Sigmoid colon (tissue), 7 donors: Measurements from ENCODE around the gene MOV10L1. TPM values are rescaled to one million over a fixed set of nuclear protein-coding genes. Genes with fewer than 3 reads are reported as not detected.
A peak's percentile ranks its signal among the peaks of the same experiment; 100 is the strongest.

Experiments
- DNase-seq: peaks from one replicate; pipeline ENCODE4 v3.0.0-alpha.2; 2019
- H3K27ac ChIP-seq, 4 donors: fragments of 200-600 bp; sonication (generic); one replicate each; pipeline ENCODE4 v1.5.1; 2016 to 2019; ENCODE audit warnings: mild to moderate bottlenecking in 1 of 4
- H3K27me3 ChIP-seq, 3 donors: fragments of 200-600 bp; sonication (generic); one replicate each; pipeline ENCODE4 v1.5.1; 2019; ENCODE audit warnings: mild to moderate bottlenecking in 1 of 3
- H3K36me3 ChIP-seq, 4 donors: fragments of 200-600 bp; sonication (generic); one replicate each; pipeline ENCODE4 v1.5.1; 2016 to 2019
- H3K4me1 ChIP-seq, 4 donors: fragments of 200-600 bp; sonication (generic); one replicate each; pipeline ENCODE4 v1.5.1; 2017 to 2019
- H3K4me3 ChIP-seq, 4 donors: fragments of 200-600 bp; sonication (generic); one replicate each; pipeline ENCODE4 v1.5.1; 2017 to 2019; ENCODE audit warnings: mild to moderate bottlenecking in 2 of 4, moderate library complexity in 1 of 4
- H3K9me3 ChIP-seq, 4 donors: fragments of 200-600 bp in 3 of 4; sonication (generic) in 3 of 4; one replicate each; pipeline versions ENCODE4 v1.5.1 to v1.6.1; 2013 to 2019
- CTCF ChIP-seq, 4 experiments: fragments of 450-650 bp in 3 of 4; fragments of 200-600 bp in 1 of 4; IDR thresholded peaks; one replicate each; pipeline ENCODE4 v1.5.1; 2016 to 2019; ENCODE audit warnings: antibody characterized with exemption in 4 of 4, mild to moderate bottlenecking in 3 of 4, moderate library complexity in 2 of 4
- EP300 ChIP-seq, 4 donors: sonication (generic); formaldehyde crosslinking; IDR thresholded peaks; one replicate each; pipeline ENCODE4 v1.6.1; 2017; ENCODE audit warnings: antibody characterized with exemption in 4 of 4
- POLR2A ChIP-seq, 2 donors: fragments of 450-650 bp; IDR thresholded peaks; one replicate each; pipeline ENCODE4 v1.6.1; 2016; ENCODE audit warnings: antibody characterized with exemption in 2 of 2, mild to moderate bottlenecking in 2 of 2, moderate library complexity in 2 of 2
- POLR2AphosphoS5 ChIP-seq, 4 donors: sonication (generic); formaldehyde crosslinking; IDR thresholded peaks; one replicate each; pipeline ENCODE4 v1.6.1; 2017; ENCODE audit warnings: antibody characterized with exemption in 4 of 4
- WGBS, 2 donors: extraction: QIAGEN DNeasy Blood & Tissue Kit; methylation state at CpG; one replicate each; pipeline ENCODE4 v1.1.7; 2013; 5-methylcytosine and 5-hydroxymethylcytosine counted together
- intact Hi-C: fragments of 100-400 bp; cut with DNase I; formaldehyde crosslinking; loops from one replicate; pipeline ENCODE4 v1.15.1; 2023
- polyA plus RNA-seq, 3 donors: library from polyadenylated mRNA; stranded (reverse); fragments of 200-250 nt; gene quantifications; one replicate each; pipeline ENCODE4 v1.2.3, GENCODE V29; 2013
- total RNA-seq, 4 donors: library from RNA; depleted of rRNA; stranded (reverse); fragments of >200 nt; gene quantifications; one replicate each; pipeline ENCODE4 v1.1.0, GENCODE V29; 2016
- donor health status: healthy with polysubstance abuse.
- donor health status: Bipolar disorder and iron deficiency.
- donor health status: healthy.

MOV10L1 gene
- total and polyA plus RNA-seq, 7 donors: 0.47 to 5.6 (median 1.8) TPM; not detected in 2

- no peaks in the 10 kb centered on the region for H3K9me3 ChIP-seq
- no peaks in the 10 kb centered on the region for H3K36me3 ChIP-seq
- intact Hi-C loops: no loop called here
- no peak overlapping the region for H3K27ac ChIP-seq
- peaks cover 0 to 14% (median 11%) of the 10 kb centered on the region in 4 donors for H3K4me1 ChIP-seq
- H3K27me3 ChIP-seq: peaks cover 8 to 45% (median 33%) of the 10 kb centered on the region in 3 donors
- no peak for DNase-seq
- 16 to 33% methylated on average over 31 of the region's 31 CpGs for WGBS, 2 donors
- H3K4me3 ChIP-seq: peak overlapping the region in 2 of 4 donors; percentile 21 to 35
- TF ChIP-seq POLR2AphosphoS5 (IDR thresholded peaks at IDR 0.05): no peak
- no peak for TF ChIP-seq CTCF (IDR thresholded peaks at IDR 0.05)
- no peak for TF ChIP-seq EP300 (IDR thresholded peaks at IDR 0.05)
- TF ChIP-seq POLR2A (IDR thresholded peaks at IDR 0.05): no peak
Observed at GRCh38 chr22:50058906-50059880, 30.6 kb upstream of the MOV10L1 start.

GRCh38 chr22:50059881-50060262 lies 29.9 kb upstream of the MOV10L1 start:
- no peak for TF ChIP-seq POLR2AphosphoS5 (IDR thresholded peaks at IDR 0.05)
- no peak for TF ChIP-seq EP300 (IDR thresholded peaks at IDR 0.05)
- no peak for TF ChIP-seq CTCF (IDR thresholded peaks at IDR 0.05)
- TF ChIP-seq POLR2A (IDR thresholded peaks at IDR 0.05): no peak
- Histone ChIP-seq H3K4me1 (peaks cover 0 to 14% (median 11%) of the 10 kb centered on the region in 4 donors), H3K27me3 (peaks cover 8 to 45% (median 33%) of the 10 kb centered on the region in 3 donors), H3K4me3 (no peak overlapping the region), H3K27ac (no peak overlapping the region), H3K36me3 (no peaks in the 10 kb centered on the region), H3K9me3 (no peaks in the 10 kb centered on the region)
- 66 to 79% methylated on average over 7 of the region's 7 CpGs for WGBS, 2 donors
- intact Hi-C loops: no loop called here
- no peak for DNase-seq

GRCh38 chr22:50060441-50061140 lies 29.2 kb upstream of the MOV10L1 start:
- Histone ChIP-seq H3K27ac (no peak overlapping the region), H3K4me1 (peaks cover 0 to 14% (median 11%) of the 10 kb centered on the region in 4 donors), H3K9me3 (no peaks in the 10 kb centered on the region), H3K36me3 (no peaks in the 10 kb centered on the region), H3K4me3 (no peak overlapping the region), H3K27me3 (peaks cover 8 to 45% (median 33%) of the 10 kb centered on the region in 3 donors)
- intact Hi-C loops: no loop called here
- DNase-seq: no peak
- no peak for TF ChIP-seq POLR2AphosphoS5 (IDR thresholded peaks at IDR 0.05)
- no peak for TF ChIP-seq CTCF (IDR thresholded peaks at IDR 0.05)
- no peak for TF ChIP-seq EP300 (IDR thresholded peaks at IDR 0.05)
- no peak for TF ChIP-seq POLR2A (IDR thresholded peaks at IDR 0.05)
- 33 to 67% methylated on average over 28 of the region's 28 CpGs for WGBS, 2 donors

- Histone ChIP-seq H3K9me3 (no peaks in the 10 kb centered on the region), H3K4me3 (no peak overlapping the region), H3K4me1 (peaks cover 0 to 14% (median 11%) of the 10 kb centered on the region in 4 donors), H3K36me3 (no peaks in the 10 kb centered on the region), H3K27ac (no peak overlapping the region), H3K27me3 (peaks cover 8 to 45% (median 33%) of the 10 kb centered on the region in 3 donors)
- WGBS, 2 donors: 59 to 64% methylated on average over 27 of the region's 27 CpGs
- intact Hi-C loops: no loop called here
- TF ChIP-seq POLR2A (IDR thresholded peaks at IDR 0.05): no peak
- TF ChIP-seq POLR2AphosphoS5 (IDR thresholded peaks at IDR 0.05): no peak
- TF ChIP-seq EP300 (IDR thresholded peaks at IDR 0.05): no peak
- no peak for TF ChIP-seq CTCF (IDR thresholded peaks at IDR 0.05)
- DNase-seq: no peak
Observed at GRCh38 chr22:50061141-50061823, 28.5 kb upstream of the MOV10L1 start.
